Activated CD8-positive, alpha-beta memory T cell treated with anti-CD3 and anti-CD28 coated beads for 36 hours (primary cell): Measurements from ENCODE around the gene SLCO1B1. TPM values are rescaled to one million over a fixed set of nuclear protein-coding genes. Genes with fewer than 3 reads are reported as not detected.
"Not testable (repeated sequence)": the region's sequence is repeated elsewhere in the genome, so short reads cannot be mapped to it uniquely, and the experiment has no call there.

Experiments
- CTCF ChIA-PET: fragments of 350-600 bp; sonication (Branson Sonifier 250); formaldehyde crosslinking; loops from one replicate; lab custom pipeline; 2021; ENCODE audit warnings: antibody characterized with exemption; lab: Charles Lee
- POLR2A ChIA-PET: fragments of 350-600 bp; sonication (Branson Sonifier 250); formaldehyde crosslinking; loops from one replicate; lab custom pipeline; 2021; ENCODE audit warnings: antibody characterized with exemption; lab: Charles Lee
- total RNA-seq, 2 experiments: library from RNA; stranded (reverse); gene quantifications; one replicate each; pipeline ENCODE4 v1.2.3, GENCODE V29; 2021

SLCO1B1 gene
- total RNA-seq, 2 experiments from 2014 or later: not detected

DNA sequence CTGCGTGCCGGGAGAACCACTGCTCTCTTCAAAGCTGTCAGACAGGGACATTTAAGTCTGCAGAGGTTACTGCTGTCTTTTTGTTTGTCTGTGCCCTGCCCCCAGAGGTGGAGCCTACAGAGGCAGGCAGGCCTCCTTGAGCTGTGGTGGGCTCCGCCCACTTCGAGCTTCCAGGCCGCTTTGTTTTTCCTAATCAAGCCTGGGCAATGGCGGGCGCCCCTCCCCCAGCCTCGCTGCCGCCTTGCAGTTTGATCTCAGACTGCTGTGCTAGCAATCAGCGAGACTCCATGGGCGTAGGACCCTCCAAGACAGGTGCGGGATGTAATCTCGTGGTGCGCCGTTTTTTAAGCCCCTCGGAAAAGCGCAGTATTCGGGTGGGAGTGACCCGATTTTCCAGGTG, 83.4 kb downstream of the SLCO1B1 start:
- CTCF ChIA-PET, POLR2A ChIA-PET: not testable (repeated sequence)

DNA sequence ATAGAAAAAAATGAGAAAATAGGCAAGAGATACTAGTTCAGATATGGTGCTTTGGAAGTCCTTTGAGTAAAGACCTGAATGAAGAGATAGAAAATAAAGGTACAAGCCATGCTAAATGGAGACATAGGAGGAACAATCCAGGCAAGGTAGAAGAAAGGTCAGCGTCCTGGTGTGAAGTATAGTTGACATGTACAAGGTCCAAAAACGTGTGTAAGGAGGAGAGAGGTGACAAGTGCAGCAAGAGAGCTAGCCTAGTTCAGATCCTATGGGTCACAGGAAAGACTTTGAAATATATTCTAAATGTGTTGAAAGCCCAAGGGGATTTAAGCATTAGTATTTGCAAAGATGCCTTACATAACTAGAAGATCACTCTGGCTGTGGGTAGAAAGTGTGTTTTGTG, 88.2 kb downstream of the SLCO1B1 start:
- POLR2A ChIA-PET: no interaction called here
- CTCF ChIA-PET: interaction anchor here (0.6 kb wide), 1 partner anchor 461 kb away, joined by 3 read pairs; no protein-coding TSS in a partner anchor

DNA sequence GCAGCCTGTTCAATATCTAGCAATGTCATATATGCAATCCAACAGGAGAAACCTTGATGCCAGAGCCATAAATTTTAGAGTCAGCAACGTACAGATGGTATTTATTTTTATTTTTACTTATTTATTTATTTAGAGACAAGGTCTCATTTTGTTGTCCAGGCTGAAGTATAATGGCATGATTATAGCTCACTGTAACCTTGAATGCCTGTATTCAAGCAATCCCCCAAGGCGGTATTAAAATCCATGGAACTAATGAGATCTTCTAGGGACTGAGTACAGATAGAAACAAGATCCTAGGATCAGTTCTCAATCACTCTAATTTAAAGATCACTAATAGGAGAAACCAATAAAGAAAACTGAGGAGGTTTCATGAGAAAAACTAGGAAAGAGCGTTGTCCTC, 89.3 kb downstream of the SLCO1B1 start:
- POLR2A ChIA-PET: no interaction called here
- CTCF ChIA-PET: no interaction called here

DNA sequence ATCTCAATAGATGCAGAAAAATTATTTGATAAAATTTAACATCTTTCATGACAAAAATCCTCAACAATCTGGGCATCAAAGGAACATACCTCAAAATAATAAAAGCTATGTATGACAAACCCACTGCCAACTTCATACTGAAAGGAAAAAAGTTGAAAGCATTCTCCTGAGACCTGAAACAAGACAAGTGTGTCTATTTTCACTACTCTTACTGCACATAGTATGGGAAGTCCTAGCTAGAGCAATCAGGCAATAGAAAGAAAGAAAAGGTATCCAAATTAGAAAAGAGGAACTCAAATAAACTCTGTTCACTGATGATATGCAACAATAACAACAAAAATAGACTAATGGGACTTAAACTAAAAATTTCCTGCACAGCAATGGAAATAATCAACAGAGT, 90.1 kb downstream of the SLCO1B1 start:
- POLR2A ChIA-PET: no interaction called here
- CTCF ChIA-PET: no interaction called here

DNA sequence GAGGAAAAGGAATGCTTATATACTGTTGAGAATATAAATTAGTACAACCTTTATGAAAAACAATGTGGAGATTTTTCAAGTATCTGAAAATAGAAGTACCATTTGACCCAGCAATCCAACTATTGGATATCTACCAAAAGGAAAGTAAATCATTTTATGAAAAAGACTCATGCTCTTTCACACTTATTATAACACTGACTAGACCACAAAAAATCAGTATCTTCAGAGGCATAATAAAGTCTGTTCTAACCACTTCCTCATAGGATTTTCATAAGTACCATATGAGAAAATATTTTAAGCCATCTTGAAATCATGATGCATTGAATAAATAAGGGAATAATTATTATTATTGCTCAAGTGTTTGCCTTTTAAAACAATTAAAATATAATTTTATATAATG, 90.8 kb downstream of the SLCO1B1 start:
- ChIA-PET POLR2A (no interaction called here), CTCF (no interaction called here)

GRCh38 chr12:21223930-21224329, 92.9 kb downstream of the SLCO1B1 start:
- ChIA-PET CTCF (no interaction called here), POLR2A (no interaction called here)

- POLR2A ChIA-PET: no interaction called here
- CTCF ChIA-PET: no interaction called here
Measured at GRCh38 chr12:21234395-21234794, 103.4 kb downstream of the SLCO1B1 start.

- ChIA-PET POLR2A (no interaction called here), CTCF (no interaction called here)
Measured at GRCh38 chr12:21239866-21240265, 108.9 kb downstream of the SLCO1B1 start.

- POLR2A ChIA-PET: no interaction called here
- CTCF ChIA-PET: interaction anchor here (1.3 to 2.2 kb wide), 3 partner anchors 23 to 432 kb away, joined by 3 to 8 read pairs (median 3); no protein-coding TSS in a partner anchor
Measured at GRCh38 chr12:21248679-21249078, 117.7 kb downstream of the SLCO1B1 start.

DNA sequence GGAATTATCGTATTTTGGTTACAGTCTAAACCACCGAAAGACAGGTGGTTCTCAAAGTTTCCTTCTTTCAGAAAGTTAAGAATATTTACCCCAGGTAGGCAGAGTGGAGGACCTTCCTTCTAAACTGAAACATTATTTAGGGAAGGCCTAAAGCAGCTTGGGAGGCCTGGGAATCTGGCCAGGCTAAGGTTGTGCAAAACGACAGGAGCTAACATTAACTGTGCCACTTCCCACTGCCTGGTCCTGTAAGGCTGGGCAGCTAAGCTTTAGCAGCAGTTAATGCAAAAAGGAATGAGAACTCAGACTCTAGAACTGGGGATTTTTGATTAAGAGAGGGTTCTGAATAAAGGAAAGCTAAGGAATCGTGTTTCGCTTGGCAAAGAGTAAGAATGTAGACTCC, 121.1 kb downstream of the SLCO1B1 start:
- CTCF ChIA-PET: no interaction called here
- POLR2A ChIA-PET: no interaction called here

DNA sequence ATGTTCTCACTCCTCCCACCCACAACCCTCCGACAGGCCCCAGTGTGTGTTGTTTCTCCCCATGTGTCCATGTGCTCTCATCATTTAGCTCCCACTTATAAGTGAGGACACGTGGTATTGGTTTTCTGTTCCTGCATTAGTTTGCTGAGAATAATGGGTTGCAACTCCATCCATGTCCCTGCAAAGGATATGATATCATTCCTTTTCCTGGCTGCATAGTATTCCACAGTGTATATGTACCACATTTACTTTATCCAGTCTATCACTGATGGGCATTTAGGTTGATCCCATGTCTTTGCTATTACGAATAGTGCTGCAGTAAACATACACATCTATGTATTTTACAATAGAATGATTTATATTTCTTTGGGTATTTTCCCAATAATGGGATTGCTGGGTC, 126.2 kb downstream of the SLCO1B1 start:
- ChIA-PET POLR2A (no interaction called here), CTCF (no interaction called here)

DNA sequence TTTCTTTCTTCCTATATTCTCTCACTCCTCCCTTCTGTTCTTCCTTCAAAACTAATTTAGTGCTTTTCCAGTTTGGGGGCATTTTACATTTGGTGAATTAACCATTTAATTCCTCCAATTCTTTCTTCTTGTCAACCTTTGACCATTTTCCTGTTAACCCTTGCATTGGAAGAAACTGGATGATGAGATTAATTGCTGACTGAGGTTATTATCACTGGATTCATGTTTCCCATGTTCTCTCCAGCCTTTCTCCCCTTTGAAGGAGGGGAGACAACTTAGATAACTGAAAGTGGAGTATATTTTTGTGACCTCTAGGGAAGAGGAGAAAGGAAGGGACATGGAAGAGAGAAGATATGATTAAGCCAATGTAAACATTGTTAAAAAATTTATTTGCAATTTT, 133.2 kb downstream of the SLCO1B1 start:
- ChIA-PET POLR2A (no interaction called here), CTCF (no interaction called here)

GRCh38 chr12:21265932-21266331, 134.9 kb downstream of the SLCO1B1 start:
- ChIA-PET POLR2A (no interaction called here), CTCF (no interaction called here)

DNA sequence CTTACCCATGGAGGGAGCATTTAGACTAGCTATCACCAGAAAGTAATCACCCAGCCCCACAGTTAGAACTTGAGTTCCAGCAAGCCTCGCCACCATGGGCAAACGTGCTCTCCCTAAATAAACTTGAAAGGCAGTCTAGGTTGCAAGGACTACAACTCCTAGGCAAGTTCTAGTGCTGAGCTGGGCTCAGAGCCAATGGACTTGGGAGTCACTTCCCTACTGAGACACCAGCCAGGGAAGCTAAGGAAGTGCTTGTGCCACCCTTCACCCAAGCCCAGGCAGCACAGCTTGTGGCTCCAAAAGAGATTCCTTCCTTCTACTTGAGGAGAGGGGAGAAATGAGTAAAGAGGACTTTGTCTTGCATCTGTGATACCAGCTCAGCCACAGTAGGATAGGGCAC, 145.8 kb downstream of the SLCO1B1 start:
- CTCF ChIA-PET: no interaction called here
- POLR2A ChIA-PET: no interaction called here

Other genes with a start within 250 kb of the SLCO1B1 start
- gene SLCO1A2, start 203.7 kb downstream of the SLCO1B1 start, total RNA-seq: not detected
- not detected for gene IAPP, start 241.7 kb downstream of the SLCO1B1 start, total RNA-seq